Middle frontal gyrus (tissue), 1 donor: Measurements from ENCODE around the gene IGSF10.
"Not testable (repeated sequence)": the region's sequence is repeated elsewhere in the genome, so short reads cannot be mapped to it uniquely, and the experiment has no call there.

Source experiments
- DNase-seq: peaks from one replicate; pipeline ENCODE4 v3.0.0-alpha.2; 2015; ENCODE audit warnings: low spot score; ENCODE audit errors: extremely low spot score

Gene IGSF10, protein sequence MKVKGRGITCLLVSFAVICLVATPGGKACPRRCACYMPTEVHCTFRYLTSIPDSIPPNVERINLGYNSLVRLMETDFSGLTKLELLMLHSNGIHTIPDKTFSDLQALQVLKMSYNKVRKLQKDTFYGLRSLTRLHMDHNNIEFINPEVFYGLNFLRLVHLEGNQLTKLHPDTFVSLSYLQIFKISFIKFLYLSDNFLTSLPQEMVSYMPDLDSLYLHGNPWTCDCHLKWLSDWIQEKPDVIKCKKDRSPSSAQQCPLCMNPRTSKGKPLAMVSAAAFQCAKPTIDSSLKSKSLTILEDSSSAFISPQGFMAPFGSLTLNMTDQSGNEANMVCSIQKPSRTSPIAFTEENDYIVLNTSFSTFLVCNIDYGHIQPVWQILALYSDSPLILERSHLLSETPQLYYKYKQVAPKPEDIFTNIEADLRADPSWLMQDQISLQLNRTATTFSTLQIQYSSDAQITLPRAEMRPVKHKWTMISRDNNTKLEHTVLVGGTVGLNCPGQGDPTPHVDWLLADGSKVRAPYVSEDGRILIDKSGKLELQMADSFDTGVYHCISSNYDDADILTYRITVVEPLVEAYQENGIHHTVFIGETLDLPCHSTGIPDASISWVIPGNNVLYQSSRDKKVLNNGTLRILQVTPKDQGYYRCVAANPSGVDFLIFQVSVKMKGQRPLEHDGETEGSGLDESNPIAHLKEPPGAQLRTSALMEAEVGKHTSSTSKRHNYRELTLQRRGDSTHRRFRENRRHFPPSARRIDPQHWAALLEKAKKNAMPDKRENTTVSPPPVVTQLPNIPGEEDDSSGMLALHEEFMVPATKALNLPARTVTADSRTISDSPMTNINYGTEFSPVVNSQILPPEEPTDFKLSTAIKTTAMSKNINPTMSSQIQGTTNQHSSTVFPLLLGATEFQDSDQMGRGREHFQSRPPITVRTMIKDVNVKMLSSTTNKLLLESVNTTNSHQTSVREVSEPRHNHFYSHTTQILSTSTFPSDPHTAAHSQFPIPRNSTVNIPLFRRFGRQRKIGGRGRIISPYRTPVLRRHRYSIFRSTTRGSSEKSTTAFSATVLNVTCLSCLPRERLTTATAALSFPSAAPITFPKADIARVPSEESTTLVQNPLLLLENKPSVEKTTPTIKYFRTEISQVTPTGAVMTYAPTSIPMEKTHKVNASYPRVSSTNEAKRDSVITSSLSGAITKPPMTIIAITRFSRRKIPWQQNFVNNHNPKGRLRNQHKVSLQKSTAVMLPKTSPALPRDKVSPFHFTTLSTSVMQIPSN (N-terminal part only)

DNA sequence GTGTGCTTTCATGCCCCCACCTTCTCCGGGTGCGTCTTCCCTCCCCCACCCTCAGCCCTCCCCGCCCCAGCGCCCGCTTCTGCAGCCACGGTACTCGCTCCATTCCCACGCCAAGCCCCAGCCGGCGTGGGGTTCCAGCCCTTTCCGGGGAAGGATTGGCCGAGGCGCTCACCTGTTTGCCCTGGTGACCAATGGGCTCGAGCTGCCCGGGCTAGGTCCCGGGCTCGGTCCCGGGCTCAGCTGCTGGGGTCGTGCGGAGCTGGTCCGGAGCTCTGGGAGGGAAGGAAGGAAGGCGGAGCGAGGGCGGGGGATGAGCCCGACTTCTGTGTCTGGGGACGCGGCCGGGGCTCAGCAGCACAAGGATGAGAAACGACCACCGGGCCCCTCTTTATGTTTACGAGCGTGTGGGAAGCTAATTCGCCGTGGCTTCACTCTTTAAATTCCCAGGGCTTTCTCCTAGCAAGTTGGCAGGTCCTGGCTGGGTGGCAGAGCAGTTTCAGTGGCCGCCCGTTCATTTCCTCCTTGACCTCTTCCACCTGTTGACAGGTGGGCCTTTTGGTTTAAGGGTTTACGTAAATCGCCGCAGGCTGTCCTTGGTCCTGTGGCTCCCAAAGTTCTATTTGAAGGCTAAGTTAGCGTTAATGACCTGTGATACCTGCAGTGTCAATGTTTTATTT is at the start of gene IGSF10:
TSS of gene IGSF10 (minus strand) at position 288 of the 677 bp plus-strand sequence. CDS start 2,352 bp downstream, outside the sequence.
- no peak for DNase-seq

DNA sequence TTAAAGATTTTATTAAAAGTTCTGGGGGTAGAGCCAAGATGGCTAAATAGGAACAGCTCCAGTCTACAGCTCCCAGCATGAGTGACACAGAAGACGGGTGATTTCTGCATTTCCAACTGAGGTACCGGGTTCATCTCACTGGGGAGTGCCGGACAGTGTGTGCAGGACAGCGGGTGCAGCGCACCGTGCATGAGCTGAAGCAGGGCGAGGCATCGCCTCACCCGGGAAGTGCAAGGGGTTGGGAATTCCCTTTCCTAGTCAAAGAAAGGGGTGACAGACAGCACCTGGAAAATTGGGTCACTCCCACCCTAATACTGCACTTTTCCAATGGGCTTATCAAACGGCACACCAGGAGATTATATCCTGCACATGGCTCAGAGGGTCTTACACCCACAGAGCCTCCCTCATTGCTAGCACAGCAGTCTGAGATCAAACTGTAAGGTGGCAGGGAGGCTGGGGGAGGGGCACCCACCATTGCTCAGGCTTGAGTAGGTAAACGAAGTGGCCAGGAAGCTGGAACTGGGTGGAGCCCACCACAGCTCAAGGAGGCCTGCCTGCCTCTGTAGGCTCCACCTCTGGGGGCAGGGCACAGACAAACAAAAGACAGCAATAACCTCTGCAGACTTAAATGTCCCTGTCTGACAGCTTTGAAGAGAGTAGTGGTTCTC is 48.7 kb upstream of the IGSF10 start:
- DNase-seq, result not testable (repeated sequence)

GRCh38 chr3:151504606-151505005 is 43.7 kb upstream of the IGSF10 start:
- DNase-seq, result no peak

GRCh38 chr3:151503074-151503473 is 42.2 kb upstream of the IGSF10 start:
- no peak for DNase-seq

GRCh38 chr3:151501923-151502632 is 41.2 kb upstream of the IGSF10 start:
- DNase-seq, result no peak

GRCh38 chr3:151501171-151501922 is 40.5 kb upstream of the IGSF10 start:
- no peak for DNase-seq

DNA sequence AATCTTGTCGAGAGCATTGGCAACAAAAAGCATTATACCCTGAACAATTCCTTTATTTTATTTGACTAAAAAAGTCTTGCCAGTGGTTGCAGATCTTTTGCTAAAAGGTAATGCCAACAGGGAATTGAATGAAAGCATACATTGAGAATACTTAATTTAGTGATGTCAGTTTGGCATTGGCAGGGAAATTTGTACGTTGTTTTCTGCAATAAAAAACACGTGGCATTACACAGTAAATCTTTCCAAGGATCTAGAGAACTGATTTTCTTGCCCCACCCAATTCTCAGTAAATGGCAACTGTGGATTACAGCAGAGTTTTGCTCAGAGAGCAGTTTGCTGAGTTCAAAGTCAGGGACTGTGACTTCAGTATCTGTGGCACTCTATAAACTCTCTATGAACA is 38.3 kb upstream of the IGSF10 start:
- DNase-seq, result no peak

DNA sequence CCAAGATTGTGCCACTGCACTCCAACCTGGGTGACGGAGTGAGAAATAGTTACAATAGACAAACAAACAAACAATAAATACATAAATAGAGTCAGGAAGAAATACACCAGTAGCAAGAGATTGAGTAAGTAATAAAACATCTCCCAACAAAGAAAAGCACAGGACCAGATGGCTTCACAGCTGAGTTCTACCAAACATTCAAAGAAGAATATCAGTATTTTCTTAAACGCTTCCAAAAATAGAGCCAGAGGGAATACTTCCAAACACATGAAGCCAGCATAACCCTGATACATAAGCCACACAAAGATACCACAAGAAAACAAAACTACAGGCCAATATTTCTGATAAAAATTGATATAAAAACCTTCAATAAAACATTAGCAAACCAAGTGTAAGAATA is 30.7 kb upstream of the IGSF10 start:
- DNase-seq, result no peak

- not testable (repeated sequence) for DNase-seq
These were observed 27.0 kb upstream of the IGSF10 start for GRCh38 chr3:151487833-151488232.

DNA sequence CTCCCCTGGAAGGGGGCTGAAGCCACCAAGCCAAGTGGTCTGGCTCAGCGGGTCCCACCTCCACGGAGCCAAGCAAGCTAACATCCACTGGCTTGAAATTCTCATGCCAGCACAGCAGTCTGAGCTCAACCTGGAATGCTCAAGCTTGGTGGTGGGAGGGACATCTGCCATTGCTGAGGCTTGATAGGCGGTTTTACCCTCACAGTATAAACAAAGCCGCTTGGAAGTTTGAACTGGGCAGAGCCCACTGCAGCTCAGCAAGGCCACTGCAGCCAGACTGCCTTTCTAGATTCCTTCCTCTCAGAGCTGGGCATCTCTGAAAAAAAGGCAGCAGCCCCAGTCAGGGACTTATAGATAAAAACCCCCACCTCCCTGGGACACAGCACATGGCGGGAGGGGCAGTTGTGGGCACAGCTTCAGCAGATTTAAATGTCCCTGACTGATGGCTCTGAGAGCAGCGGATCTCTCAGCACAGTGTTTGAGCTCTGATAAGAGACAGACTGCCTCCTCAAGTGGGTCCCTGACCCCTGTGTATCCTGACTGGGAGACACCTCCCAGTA is 23.2 kb upstream of the IGSF10 start:
- no peak for DNase-seq

DNA sequence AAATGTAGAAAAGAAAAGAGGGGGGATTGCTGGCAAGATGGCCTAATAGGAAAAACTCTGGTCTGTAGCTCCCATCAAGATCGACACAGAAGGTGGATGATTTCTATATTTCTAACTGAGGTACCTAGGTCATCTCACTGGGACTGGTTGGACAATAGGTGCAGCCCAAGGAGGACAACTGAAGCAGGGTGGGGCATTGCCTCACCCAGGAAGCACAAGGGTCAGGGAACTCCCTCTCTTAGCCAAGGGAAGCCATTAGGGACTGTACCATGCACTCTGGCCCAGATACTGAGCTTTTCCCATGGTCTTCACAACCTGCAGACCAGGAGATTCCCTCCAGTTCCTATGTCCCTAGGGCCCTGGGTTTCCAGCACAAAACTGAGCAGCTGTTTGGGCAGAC is 22.6 kb upstream of the IGSF10 start:
- DNase-seq, result no peak

GRCh38 chr3:151480492-151480891 is 19.6 kb upstream of the IGSF10 start:
- no peak for DNase-seq

DNA sequence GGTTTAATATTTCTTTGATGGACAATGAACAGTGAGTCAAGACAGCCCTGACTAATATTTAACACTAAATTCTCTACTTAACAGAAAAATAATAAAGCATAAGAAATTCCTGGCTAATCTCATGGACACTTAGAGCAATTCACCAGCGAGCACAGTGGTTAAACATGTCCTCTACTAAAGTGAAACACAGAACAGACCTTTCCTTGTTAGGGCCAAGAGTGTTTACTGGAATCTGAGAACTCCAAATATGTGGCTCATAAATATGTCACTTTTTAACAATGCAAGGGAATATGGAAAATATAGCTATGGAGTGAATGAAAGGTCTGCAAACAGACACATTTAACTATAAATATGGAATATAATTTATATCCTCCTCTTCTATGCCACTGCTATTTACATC is 18.6 kb upstream of the IGSF10 start:
- DNase-seq, result no peak

- no peak for DNase-seq
These were observed 17.5 kb upstream of the IGSF10 start for GRCh38 chr3:151478335-151478697.

DNA sequence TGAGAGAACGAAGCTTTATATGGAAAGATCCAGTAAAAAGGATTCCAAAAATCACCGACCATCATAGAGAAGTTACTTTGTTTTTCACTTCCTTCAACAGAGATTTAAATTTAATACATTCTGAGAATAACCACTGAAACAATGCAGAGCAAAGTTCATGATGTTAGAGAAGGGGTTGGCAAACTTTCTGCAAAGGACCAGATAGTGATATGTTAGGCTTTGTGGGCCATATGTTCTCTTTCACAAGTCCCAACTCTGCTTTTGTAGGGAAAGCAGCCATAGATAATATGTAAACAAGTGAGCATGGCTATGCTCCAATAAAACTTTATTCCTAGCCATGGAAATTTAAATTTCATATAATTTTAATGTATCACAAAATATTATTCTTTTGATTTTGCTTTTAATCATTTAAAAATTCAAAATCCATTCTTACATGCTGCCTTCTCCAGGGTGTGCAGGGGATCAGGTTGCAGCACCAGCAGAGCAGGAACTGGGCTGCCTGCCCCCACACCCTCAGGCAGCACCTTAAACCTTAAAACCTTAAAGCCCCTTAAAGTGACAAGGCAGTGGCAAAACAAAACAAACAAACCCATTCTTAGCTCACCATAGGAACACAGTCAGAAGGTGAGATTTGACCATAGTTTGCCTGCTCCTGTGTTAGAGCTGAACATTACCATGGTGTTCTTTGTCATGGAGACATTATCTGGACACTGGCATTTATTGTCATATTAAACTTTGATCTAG is 16.9 kb upstream of the IGSF10 start:
- no peak for DNase-seq

DNA sequence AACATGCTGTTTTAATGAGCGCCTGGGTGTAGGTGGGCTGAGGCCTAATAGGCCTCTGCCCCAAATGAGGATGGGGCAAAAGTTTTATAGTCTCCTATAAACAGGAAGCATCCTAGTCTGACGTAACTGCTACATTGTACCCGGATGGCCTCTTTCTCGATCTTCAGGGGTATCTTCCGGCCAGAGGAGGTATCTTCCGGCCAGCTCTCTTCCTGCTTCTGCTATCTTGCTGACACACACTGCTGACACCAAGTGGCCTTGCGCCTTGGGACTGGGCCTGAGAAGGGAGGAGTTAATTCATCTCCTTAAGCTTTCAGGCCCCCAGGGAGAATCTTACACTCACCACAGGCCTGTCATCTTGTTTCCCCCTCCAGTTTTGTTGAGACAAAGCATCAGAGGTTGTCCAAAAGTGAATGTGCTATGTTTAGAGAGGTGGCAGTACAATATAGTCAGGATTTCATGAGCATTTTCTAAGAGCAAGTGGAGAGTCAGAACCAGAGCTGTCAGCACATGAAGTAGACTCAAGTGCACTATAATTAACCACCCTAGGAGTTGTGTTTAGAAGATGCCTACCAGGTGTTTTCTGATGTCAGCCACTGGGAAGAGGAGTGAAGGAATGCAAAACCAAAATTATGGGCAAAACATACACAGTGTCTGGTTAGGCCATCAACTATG is 15.6 kb upstream of the IGSF10 start:
- DNase-seq, result no peak

DNA sequence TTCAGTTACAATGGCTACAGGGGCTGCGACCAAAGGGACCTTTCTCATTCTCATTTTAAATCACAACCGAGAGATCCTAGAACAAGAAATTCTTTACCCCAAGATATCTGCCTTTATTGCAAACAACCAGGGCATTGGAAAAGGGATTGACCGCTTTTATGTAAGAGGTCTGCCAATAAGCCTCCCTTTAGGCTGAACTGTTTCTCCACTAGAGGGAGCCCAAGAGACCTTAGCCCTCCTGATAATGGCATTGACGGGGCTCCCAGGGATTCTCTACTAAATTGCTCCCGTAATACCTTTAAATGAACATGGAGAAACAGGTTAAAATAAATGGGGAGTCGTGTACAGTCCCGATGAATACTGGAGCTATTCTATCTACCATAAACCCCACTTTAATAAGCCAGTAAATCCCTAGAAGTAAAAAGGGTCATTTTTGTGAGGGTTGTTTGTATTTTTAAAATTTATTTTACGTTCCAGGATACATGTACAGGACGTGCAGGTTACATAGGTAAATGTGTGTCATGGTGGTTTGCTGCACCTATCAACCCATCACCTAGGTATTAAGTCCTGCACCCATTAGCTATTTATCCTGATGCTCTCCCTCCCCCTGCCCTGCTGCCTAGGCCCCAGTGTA is 7.5 kb upstream of the IGSF10 start:
- DNase-seq, result no peak
